LNCaP clone FGC (cell line): Measurements from ENCODE around the gene MYLK3.
A peak's percentile ranks its signal among the peaks of the same experiment; 100 is the strongest.
"Not testable (repeated sequence)": the region's sequence is repeated elsewhere in the genome, so short reads cannot be mapped to it uniquely, and the experiment has no call there.

ENCODE experiments used
- DNase-seq: peaks from one replicate; pipeline ENCODE4 v3.0.0-alpha.2; 2011; ENCODE audit warnings: low read depth
- H3K4me3 ChIP-seq: 2 replicates; pipeline ENCODE4 v1.5.1; 2011; ENCODE audit warnings: mild to moderate bottlenecking, low read depth, low read length, control low read depth
- CTCF ChIP-seq: IDR thresholded peaks from 2 replicates; pipeline ENCODE4 v1.5.1; 2012; ENCODE audit warnings: mild to moderate bottlenecking; ENCODE audit not compliant: control insufficient read depth, insufficient read depth; ENCODE audit errors: extremely low read depth

Gene MYLK3

DNA sequence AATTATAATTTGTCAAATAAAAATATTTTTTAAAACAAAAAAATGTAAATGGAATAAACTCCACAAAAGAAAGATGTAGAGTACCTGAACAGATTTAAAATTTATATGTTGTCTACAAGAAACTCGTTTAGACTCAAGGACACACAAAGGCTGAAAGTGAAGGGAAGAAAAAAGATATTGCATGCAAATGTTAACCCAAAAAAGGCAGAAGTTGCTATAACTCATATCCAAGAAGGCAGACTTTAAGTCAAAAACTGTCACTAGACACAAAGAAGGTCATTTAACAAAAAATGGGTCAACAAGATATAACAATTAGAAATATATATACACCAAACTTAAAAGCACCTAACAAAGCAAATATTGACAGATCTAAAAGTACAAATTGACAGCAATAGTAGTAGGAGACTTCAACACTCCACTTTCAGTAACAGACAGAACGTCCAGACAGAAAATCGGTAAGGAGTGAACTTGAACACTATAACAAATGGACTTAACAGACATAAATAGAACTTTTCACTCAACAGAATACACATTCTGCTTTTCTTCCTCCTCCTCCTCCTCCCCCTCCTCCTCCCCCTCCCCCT, 40.8 kb upstream of the MYLK3 start:
- DNase-seq, result peak; percentile 18
- H3K4me3 ChIP-seq, result no peak overlapping the region
- no peak for TF ChIP-seq CTCF

- TF ChIP-seq CTCF, result no peak
- H3K4me3 ChIP-seq, result no peak overlapping the region
- DNase-seq, result no peak
Measured at GRCh38 chr16:46787909-46788308, 39.8 kb upstream of the MYLK3 start.

DNA sequence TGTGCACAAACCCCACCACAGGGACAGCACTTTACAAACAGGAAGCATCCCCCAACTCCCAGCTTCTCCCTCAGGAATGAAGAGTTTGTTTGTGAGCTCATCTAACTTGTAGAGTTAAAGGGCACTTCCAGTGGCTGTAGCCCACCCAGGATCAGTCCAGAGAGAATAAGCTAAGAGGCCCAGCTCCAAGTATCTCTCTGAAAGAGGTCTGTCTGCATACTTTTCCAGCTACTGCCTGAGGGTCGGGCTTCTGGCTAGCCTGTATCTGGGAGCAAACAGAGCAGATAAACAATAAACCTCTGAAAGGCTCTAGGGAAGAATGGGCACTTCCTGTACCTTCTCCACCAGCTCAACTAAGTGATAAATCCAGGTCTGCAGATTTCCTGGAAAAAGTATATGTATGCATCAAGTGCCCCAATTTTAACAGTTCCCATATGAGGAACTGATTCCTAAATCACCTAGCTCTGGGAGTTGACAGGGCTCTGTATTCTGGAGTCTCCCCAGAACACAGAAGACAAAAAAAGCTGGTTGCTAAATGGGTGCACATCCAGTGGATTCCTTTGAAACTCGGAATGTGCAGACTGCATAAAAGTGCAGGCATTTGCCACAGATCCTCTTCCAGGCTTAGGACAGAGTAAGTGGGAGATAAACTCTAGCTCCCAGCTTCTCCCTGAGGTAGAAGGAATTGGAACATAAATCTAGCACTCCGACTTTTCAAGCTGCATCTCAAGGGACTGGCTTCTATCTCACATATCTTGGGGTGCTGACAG, 37.1 kb upstream of the MYLK3 start:
- no peak overlapping the region for H3K4me3 ChIP-seq
- TF ChIP-seq CTCF, result no peak
- DNase-seq, result no peak

DNA sequence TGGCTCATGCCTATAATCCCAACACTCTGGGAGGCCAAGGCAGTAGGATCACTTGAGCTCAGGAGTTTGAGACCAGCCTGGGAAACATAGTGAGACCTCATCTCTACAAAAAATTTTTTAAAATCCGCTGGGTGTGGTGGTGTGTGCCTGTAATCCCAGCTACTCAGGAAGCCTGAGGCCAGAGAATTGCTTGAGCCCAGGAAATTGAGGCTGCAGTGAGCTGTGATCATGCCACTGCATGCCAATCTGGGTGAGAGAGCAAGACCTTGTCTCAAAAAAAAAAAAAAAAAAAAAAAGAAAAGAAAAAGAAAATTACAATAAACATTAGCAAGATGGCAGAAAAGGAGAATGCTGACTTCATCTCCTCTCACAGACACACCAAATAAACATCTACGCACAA, 36.4 kb upstream of the MYLK3 start:
- DNase-seq, H3K4me3 ChIP-seq: not testable (repeated sequence)

DNA sequence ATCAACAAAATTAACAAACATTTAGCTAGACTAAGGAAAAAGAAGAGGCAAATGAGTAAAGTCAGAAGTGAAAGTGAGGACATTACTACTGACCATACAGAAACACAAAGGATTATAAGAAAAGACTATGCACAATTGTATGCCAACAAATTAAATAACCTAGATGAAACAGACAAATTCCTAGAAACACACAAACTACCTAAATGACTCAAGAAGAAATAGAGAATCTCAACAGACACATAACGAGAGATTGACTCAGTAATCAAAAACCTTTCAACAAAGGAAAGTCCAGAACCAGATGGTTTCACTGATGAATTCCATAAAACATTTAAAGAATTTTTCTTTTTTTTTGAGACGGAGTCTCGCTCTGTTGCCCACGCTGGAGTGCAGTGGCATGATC, 35.7 kb upstream of the MYLK3 start:
- no peak overlapping the region for H3K4me3 ChIP-seq
- TF ChIP-seq CTCF, result no peak
- DNase-seq, result no peak

GRCh38 chr16:46782320-46782719, 34.2 kb upstream of the MYLK3 start:
- no peak for TF ChIP-seq CTCF
- DNase-seq, result no peak
- H3K4me3 ChIP-seq, result no peak overlapping the region

- DNase-seq, result no peak
- TF ChIP-seq CTCF, result no peak
- no peak overlapping the region for H3K4me3 ChIP-seq
Measured at GRCh38 chr16:46777804-46778203, 29.7 kb upstream of the MYLK3 start.
